Retinal pigment epithelial cell (primary cell): ENCODE measurements around the gene IFT172.

ENCODE experiments used
- DNase-seq: peaks from one replicate; pipeline ENCODE4 v3.0.0-alpha.2; 2010; ENCODE audit warnings: low read depth
- H3K4me3 ChIP-seq: 2 replicates; pipeline ENCODE4 v1.5.1; 2011; ENCODE audit warnings: mild to moderate bottlenecking, low read length, control low read depth, moderate library complexity
- CTCF ChIP-seq: conservative IDR thresholded peaks from 2 replicates; pipeline ENCODE4 v1.5.1; 2011; ENCODE audit warnings: low read depth, low read length, control low read depth, inconsistent platforms

The IFT172 gene

GRCh38 chr2:27442920-27443282 is 46.6 kb downstream of the IFT172 start:
- no peak for DNase-seq
- no peak overlapping the region for H3K4me3 ChIP-seq
- no peak for TF ChIP-seq CTCF

GRCh38 chr2:27441958-27442919 is 47.3 kb downstream of the IFT172 start, which contains the start of gene KRTCAP3:
KRTCAP3 (plus strand) TSS chr2:27442381; CDS start chr2:27442413, 32 bp downstream.
- H3K4me3 ChIP-seq = peak within 1 kb of the TSS; percentile 27
- peak; percentile 40 for TF ChIP-seq CTCF
- no peak for DNase-seq

GRCh38 chr2:27441226-27441926 is 48.2 kb downstream of the IFT172 start:
- no peak overlapping the region for H3K4me3 ChIP-seq
- no peak for DNase-seq
- TF ChIP-seq CTCF = no peak

GRCh38 chr2:27435628-27436027 is 53.9 kb downstream of the IFT172 start:
- no peak for TF ChIP-seq CTCF
- DNase-seq = no peak
- H3K4me3 ChIP-seq = no peak overlapping the region

- H3K4me3 ChIP-seq = no peak overlapping the region
- no peak for TF ChIP-seq CTCF
- DNase-seq = no peak
These were observed 58.1 kb downstream of the IFT172 start for GRCh38 chr2:27431395-27431794.

GRCh38 chr2:27428978-27429541 is 60.5 kb downstream of the IFT172 start:
- H3K4me3 ChIP-seq = peak overlapping the region; percentile 90
- TF ChIP-seq CTCF = no peak
- DNase-seq = peak; percentile 40
